GM19468 (cell line): ENCODE data around the gene COL13A1.

ENCODE experiments used
- ATAC-seq: cut with Tn5 transposase; IDR thresholded peaks from one replicate; pipeline ENCODE4 v1.9.1; 2021; ENCODE audit warnings: mild to moderate bottlenecking, moderate library complexity, moderate number of reproducible peaks; ENCODE audit not compliant: unreplicated experiment; ENCODE audit errors: extremely low read depth

The COL13A1 gene

GRCh38 chr10:69957886-69958555 lies 156.3 kb downstream of the COL13A1 start:
- no peak for ATAC-seq

- ATAC-seq = no peak
Observed at GRCh38 chr10:69958556-69958902, 156.8 kb downstream of the COL13A1 start.

GRCh38 chr10:69959911-69960310 lies 158.2 kb downstream of the COL13A1 start:
- ATAC-seq = no peak

DNA sequence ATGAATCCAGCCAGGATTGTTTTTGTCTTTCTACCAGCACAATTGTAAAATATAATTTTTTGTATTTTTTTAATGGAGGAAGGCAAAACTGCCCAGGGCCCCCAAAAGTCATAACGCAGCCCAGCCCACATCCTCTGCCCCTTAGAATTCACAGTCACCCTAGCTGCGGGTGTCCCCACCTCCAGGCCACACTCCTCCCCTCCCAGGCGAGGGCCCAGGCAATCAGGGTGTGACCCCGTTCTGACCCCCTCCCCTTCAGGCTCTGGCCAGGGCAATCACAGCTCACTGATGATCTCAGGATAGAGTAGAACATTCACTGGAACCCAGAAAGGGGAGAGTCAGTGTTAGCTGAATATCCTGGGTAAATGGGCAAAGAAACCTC lies 158.9 kb downstream of the COL13A1 start:
- ATAC-seq = no peak

DNA sequence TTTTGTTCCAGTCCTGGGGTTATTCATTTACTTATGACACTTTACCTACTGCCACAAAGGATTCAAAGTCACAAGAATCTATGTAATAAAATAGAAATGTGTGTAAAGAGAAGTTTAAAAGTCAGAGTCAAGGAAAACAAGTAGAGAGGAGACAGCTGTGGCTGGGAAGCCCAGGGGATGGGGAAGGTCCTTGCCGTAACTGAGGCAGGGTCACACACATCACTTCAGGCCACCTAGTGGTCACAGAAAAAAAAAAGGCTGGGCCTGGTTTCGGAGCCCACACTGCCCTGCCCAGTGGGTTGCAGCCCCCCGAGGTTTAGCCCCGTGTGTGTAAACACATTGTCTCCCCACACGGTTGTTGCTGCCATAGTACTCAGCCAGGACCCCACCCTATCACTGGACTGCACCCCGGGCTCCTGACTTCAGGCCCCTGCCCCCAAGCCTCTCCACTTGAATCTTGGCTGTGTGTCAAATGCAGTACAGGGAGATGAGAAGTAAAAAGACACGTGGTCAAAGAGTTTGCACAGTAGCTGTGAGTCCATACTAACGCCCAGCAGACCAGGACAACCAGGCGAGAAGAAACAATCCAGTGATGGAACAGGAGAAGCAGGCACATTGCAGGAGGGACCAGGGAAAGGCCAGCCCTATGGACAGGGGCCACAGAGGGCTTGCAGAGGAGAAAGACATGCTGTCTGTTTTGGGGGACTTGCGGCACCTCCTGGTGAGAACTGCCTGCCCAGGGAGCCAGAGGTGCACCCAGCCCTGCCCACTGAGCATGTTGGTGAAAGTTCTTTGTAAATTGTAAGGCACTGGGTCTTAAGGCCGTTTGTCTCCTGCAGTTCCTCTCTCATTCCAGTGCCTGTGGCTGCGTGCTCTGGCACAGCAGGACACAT lies 159.5 kb downstream of the COL13A1 start:
- no peak for ATAC-seq

GRCh38 chr10:69961881-69962745 lies 160.4 kb downstream of the COL13A1 start:
- no peak for ATAC-seq

DNA sequence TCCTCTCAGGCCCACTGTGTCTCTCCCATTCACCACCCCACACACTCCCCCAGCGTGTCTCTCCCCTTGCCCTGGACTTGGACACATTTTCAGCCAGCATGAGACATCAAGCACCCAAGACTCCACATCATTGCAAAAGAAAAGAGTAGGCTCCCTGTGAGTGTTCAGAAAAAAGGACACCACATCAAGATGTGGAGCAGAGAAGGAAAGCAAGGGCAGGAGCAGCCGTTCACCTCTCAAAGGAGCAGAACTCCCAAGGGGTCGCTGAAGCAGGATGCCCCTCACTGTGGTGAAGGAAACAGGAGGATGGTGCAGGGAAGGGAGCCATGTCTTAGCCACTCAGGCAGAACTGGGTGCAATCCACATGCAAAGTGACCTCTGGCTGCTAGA lies 161.0 kb downstream of the COL13A1 start:
- no peak for ATAC-seq

GRCh38 chr10:69963178-69963834 lies 161.6 kb downstream of the COL13A1 start:
- no peak for ATAC-seq

DNA sequence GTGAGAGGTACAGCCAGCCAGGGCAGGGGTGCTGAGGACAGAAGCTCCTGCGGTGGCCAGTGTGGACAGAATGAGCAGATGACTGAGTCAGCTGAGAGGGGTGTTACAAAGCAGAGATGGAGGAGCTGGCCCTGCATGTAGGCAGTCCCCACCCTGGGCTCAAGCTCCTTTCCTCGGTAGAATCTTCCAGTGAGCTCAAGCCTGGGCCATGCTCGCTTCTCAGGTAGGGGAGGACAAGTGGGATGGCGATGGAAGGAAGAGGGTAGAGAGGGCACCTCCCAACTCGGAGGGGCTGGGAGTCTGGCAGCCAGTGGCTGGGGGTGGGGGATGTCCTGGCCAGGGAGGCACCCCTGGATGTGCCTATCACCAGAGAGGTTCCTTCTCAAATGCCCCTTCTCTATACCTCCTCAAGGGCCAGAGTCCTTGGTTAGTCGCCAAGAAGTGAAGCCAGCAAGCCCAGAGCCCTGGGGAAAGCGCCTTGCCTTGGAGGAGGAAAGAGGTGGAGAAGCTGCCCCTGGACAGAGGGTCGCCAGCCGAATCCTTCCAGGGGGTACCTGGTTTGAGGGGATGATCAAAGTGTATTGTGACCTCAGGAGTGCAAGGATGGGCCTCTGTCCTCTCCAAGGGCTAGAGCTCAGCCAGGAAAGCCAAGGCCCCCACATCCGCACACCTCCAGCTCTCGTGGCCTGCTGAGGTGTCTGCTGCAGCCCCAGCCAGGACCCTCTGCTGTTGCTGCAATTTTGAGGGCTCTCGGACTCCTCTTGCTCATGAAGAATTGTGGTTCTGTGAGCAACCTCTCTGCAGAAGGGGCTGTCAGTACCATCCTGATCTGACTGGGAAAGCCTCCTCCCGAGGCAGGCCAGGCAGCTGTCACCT lies 162.4 kb downstream of the COL13A1 start:
- no peak for ATAC-seq

GRCh38 chr10:69965086-69965485 lies 163.4 kb downstream of the COL13A1 start:
- no peak for ATAC-seq

- ATAC-seq = no peak
Observed at GRCh38 chr10:69965919-69966662, 164.4 kb downstream of the COL13A1 start.

- ATAC-seq = no peak
Observed at GRCh38 chr10:69968830-69969229, 167.1 kb downstream of the COL13A1 start.

- ATAC-seq = no peak
Observed at GRCh38 chr10:69969977-69970376, 168.3 kb downstream of the COL13A1 start.

GRCh38 chr10:69972981-69973397 lies 171.3 kb downstream of the COL13A1 start:
- ATAC-seq = no peak

- no peak for ATAC-seq
Observed at GRCh38 chr10:69973678-69974077, 172.0 kb downstream of the COL13A1 start.

DNA sequence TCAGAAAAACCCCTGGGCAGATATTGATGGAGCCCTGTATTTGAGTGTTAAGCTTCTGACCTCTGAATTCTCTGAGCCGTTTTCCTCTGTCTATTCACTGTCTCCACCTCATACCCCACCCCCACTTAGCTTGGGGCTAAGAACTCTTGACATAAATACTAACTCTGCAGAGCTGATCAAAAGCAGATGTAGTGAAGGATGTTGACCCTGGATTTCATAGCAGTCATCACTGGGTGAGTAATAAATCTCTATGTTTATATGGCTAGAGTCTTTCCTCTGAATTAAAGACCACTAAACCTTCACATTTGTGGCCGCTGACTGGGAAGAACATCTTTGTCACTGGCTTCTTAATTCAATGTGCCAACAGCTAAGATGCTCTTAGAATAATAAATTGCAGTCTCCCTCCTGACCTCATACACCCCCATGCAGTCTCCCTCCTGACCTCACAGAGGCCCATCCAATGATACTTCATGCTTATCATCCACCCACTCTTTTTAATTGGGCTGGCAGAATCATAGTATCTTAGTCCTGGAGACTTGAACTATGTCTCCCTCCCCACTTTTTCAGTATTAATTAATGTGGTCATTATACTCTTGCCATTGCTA lies 172.9 kb downstream of the COL13A1 start:
- no peak for ATAC-seq

DNA sequence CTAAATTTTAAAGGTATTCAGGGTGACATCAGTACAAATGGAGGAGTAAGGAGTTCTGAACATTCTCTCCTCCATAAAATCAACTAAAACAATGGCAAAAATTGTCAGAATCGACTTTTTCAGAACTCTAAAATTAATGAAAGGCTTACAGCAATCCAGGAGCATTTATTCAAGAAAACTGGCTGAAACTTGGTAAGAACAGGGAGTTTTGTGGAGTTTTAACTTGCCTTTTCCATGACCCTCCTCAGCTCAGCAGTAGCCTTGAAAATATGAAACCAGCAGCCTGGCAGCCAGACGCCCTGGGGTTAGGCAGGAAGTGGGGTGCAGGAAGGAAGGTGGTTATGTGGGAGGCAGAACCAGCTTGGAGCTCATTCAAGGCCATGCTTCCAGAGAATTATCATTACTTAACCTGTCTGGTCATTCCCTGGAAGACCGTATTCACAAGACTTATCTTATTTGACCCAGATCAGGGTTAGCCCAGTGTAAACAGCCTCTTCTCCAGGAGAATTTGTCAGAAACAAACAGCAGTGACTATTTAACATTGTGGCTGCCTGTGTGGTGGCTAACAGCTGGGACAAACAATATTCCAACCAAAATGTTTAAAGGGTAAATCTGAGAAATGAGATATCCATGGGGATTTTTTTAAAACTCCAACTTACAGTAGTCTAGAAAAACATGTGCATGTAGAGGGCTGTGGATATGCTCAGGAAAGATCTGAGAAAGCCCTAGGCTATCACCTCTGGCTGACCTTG lies 175.3 kb downstream of the COL13A1 start:
- no peak for ATAC-seq

DNA sequence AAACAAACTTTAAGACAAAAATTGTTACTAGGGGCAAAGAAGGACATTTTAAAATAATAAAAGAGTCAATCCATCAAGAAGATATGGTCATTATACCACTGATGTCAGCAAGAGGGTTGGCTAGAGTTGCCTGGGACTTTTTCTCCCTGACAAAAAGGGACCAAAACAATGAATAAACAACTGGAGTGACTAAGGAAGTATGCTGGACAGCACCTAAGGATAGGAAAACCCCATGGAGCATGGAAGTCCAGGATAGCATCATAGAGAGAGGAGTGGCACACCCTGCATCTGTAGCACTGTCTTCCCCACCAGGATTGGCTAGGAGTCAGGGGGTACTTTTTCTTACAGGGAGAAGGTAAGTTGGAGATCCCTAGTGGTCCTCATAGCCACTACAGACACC lies 177.5 kb downstream of the COL13A1 start:
- no peak for ATAC-seq
